K562 (cell line): ENCODE measurements around the gene CD68. TPM values are rescaled to one million over a fixed set of nuclear protein-coding genes. Genes with fewer than 3 reads are reported as not detected.
A peak's percentile ranks its signal among the peaks of the same experiment; 100 is the strongest.

Experiments used
- ATF1 ChIP-seq, 2 experiments: fragments of 450-650 bp in 1 of 2; IDR thresholded peaks; 2 replicates each; pipeline ENCODE4 v1.6.1; 2016; ENCODE audit warnings: missing compliant biosample characterization in 1 of 2, missing genetic modification characterization in 1 of 2
- CEBPZ ChIP-seq: fragments of 150-350 bp; IDR thresholded peaks from 2 replicates; pipeline ENCODE4 v1.6.1; 2014; ENCODE audit warnings: low read depth, mild to moderate bottlenecking, low read length, borderline replicate concordance
- GTF2F1 ChIP-seq: IDR thresholded peaks from 2 replicates; pipeline ENCODE4 v1.6.1; 2011; ENCODE audit warnings: low read depth, low read length, improper control_type of control experiment
- MAZ ChIP-seq, 2 experiments: fragments of 450-650 bp in 1 of 2; sonication (generic) in 1 of 2; formaldehyde crosslinking; IDR thresholded peaks in 1 of 2; conservative IDR thresholded peaks in 1 of 2; 2 replicates each; pipeline versions ENCODE4 v1.4.0 to v1.5.0; 2020; ENCODE audit warnings: mild to moderate bottlenecking in 1 of 2, missing genetic modification reagents in 1 of 2
- NCOA4 ChIP-seq: fragments of 450-650 bp; IDR thresholded peaks from 2 replicates; pipeline ENCODE4 v1.6.1; 2018; ENCODE audit warnings: mild to moderate bottlenecking; ENCODE audit not compliant: partially characterized antibody
- NFE2L1 ChIP-seq: fragments of 450-650 bp; IDR thresholded peaks from 2 replicates; pipeline ENCODE4 v1.6.1; 2016; ENCODE audit warnings: missing genetic modification characterization, low read depth, mild to moderate bottlenecking, missing compliant biosample characterization, moderate library complexity, borderline replicate concordance
- NR2C1 ChIP-seq, 2 experiments: fragments of 450-650 bp; IDR thresholded peaks; 2 replicates each; pipeline ENCODE4 v1.6.1; 2017; ENCODE audit warnings: mild to moderate bottlenecking in 2 of 2, antibody characterized with exemption in 1 of 2, inconsistent platforms in 1 of 2, missing compliant biosample characterization in 1 of 2, missing genetic modification characterization in 1 of 2
- TSHZ1 ChIP-seq: fragments of 250-450 bp; sonication (Bioruptor Pico); IDR thresholded peaks from 2 replicates; pipeline ENCODE4 v1.4.0; 2020; ENCODE audit warnings: mild to moderate bottlenecking, moderate library complexity
- ZNF184 ChIP-seq: sonication (generic); formaldehyde crosslinking; IDR thresholded peaks from 2 replicates; pipeline ENCODE4 v1.5.0; 2020; ENCODE audit warnings: missing genetic modification reagents
- polyA plus RNA-seq, 8 experiments: library from polyadenylated mRNA; depleted of rRNA in 4 of 8; stranded (reverse) in 5 of 8; unstranded in 3 of 8; fragments of >200 nt; fragmentation: Nextera tagmentation in 2 of 8; fragmentation: Illumina TruSeq in 1 of 8; extraction: Ambion mirVana in 2 of 8; extraction: Trizol in 1 of 8; gene quantifications; 2 replicates each; pipeline versions ENCODE4 v1.2.1 to v1.2.3, GENCODE V29; 2011 to 2014; ENCODE audit warnings: inconsistent platforms in 1 of 8, missing spikeins in 1 of 8
- total RNA-seq, 7 experiments: library from RNA; depleted of rRNA in 6 of 7; stranded (reverse); fragments of >200 nt in 6 of 7; fragmentation: Illumina TruSeq in 2 of 7; extraction: Trizol in 2 of 7; gene quantifications; 2 replicates each; pipeline versions ENCODE4 v1.2.1 to v1.2.3, GENCODE V29; 2011 to 2021; ENCODE audit warnings: low replicate concordance in 1 of 7

CD68 gene
- total and polyA plus RNA-seq, 9 of the 15 experiments (the other 6 are each of a cell fraction or from before 2014, with no cell fraction given): 28.2 to 89.8 (median 37.7) TPM

DNA sequence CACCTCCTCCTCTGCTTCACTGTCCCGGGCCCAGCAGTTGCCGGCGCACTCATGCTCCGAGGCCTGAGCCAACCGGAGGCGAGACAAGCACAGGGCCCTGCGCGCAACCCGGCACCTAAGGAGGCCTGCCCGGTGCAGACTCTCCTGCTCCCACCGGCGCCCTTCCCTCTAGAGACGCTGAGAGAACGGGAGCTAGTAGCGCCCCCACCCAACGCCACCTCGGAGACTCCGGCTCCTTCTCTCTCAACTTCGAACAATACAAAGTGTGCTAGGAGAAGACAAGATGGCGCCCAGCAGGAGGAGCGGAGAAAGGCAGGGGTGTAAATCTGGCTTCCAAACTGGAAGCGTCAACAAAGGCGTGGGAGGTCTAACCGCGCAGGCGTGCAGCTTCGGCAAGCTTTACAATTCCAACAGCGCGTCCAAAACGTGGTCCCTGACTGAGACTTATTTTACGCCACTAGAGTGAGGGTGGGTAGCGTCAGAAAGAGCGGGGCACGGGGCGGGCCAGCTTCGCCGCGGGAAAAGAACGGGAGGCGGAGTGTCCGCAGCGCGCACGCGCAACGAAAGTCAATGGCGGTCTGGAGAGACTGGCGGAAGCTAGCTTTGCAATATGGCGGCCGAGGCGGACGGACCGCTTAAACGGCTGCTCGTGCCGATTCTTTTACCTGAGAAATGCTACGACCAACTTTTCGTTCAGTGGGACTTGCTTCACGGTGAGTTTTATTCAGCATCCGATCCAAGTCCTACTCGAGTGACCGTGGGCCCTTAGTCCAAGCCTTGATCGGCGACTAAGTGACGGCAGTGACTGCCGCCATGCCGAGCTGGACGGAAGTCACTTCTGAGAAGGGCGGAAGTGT is 4.0 kb downstream of the CD68 start, which contains the start of gene MPDU1 (continued):
- no peak for TF ChIP-seq CEBPZ
- no peak for TF ChIP-seq ZNF184 (CRISPR knock-in tag)
- TF ChIP-seq GTF2F1: peak; percentile 69; the same call in 1 of the 2 replicates
- TF ChIP-seq NCOA4: no peak
- no peak for TF ChIP-seq ATF1 (CRISPR knock-in tag; IDR thresholded peaks at IDR 0.05)
- TF ChIP-seq ATF1 (tag; IDR thresholded peaks at IDR 0.05): peak; percentile 78
- TF ChIP-seq NR2C1 (IDR thresholded peaks at IDR 0.05): peak; percentile 59; the same call in 1 of the 2 replicates
- TF ChIP-seq NR2C1 (tag; IDR thresholded peaks at IDR 0.05): peak; percentile 43; the same call in 1 of the 2 replicates
- peak; percentile 8 to 69; a peak in 2 of 4 replicates for TF ChIP-seq MAZ (CRISPR knock-in tag; conservative IDR thresholded peaks at IDR 0.05 in 1 of 2, IDR thresholded peaks at IDR 0.05 in 1 of 2)
- TF ChIP-seq TSHZ1 (CRISPR knock-in tag): no peak
- no peak for TF ChIP-seq NFE2L1 (tag)
